Measurements from ENCODE around the gene SCT. TPM values are rescaled to one million over a fixed set of nuclear protein-coding genes. Genes with fewer than 3 reads are reported as not detected.

SCT gene
- not detected for total RNA-seq
- polyA plus RNA-seq, result not detected
- long read RNA-seq, donor 1, result 0 reads
- long read RNA-seq, donor 2, result 0 reads

- Histone ChIP-seq H3K9me3 (ENCODE audit: control insufficient read depth, low read length) (no peaks in the 10 kb centered on the region), H3K4me1 (ENCODE audit: control insufficient read depth in 1 of 2, insufficient read depth in 2 of 2, low read length in 2 of 2) (no peaks in the 10 kb centered on the region), H3K27ac (ENCODE audit: low read depth in 1 of 2, low read length in 2 of 2) (no peak within 1 kb of the TSS), H3K36me3 (ENCODE audit: control insufficient read depth in 1 of 2, insufficient read depth in 2 of 2, low read length in 1 of 2) (no peaks in the 10 kb centered on the region), H3K27me3 (ENCODE audit: control insufficient read depth in 1 of 2, insufficient read depth in 2 of 2, low read length in 1 of 2) (no peaks in the 10 kb centered on the region), H3K4me3 (ENCODE audit: low read length in 2 of 2) (no peak within 1 kb of the TSS)
- ATAC-seq (ENCODE audit: low FRiP score) (no peak), DNase-seq (peak in 1 of 2 donors; percentile 65)
- WGBS, 2 donors, result 23 to 42% methylated on average over 21 to 72 of the region's 72 CpGs
- intact Hi-C loops (cut with DNase I), result no loop called here
These were observed at the start of gene SCT for GRCh38 chr11:626475-627307. TSS of gene SCT (minus strand) at chr11:627181. CDS start at chr11:627143, 38 bp downstream.

- Histone ChIP-seq H3K9me3 (ENCODE audit: control insufficient read depth, low read length) (no peaks in the 10 kb centered on the region), H3K4me3 (ENCODE audit: low read length in 2 of 2) (no peak overlapping the region), H3K4me1 (ENCODE audit: control insufficient read depth in 1 of 2, insufficient read depth in 2 of 2, low read length in 2 of 2) (no peaks in the 10 kb centered on the region), H3K36me3 (ENCODE audit: control insufficient read depth in 1 of 2, insufficient read depth in 2 of 2, low read length in 1 of 2) (peaks cover 0 to 6% of the 10 kb centered on the region in 2 donors), H3K27me3 (ENCODE audit: control insufficient read depth in 1 of 2, insufficient read depth in 2 of 2, low read length in 1 of 2) (no peaks in the 10 kb centered on the region), H3K27ac (ENCODE audit: low read depth in 1 of 2, low read length in 2 of 2) (no peak overlapping the region)
- WGBS, 2 donors, result 89 to 91% methylated on average over 17 of the region's 17 CpGs
- intact Hi-C loops (cut with DNase I), result no loop called here
- no peak for DNase-seq
- ATAC-seq (ENCODE audit: low FRiP score), result no peak
These were observed 47.4 kb upstream of the SCT start for GRCh38 chr11:674406-674805.

GRCh38 chr11:673866-674265 is 46.9 kb upstream of the SCT start:
- Histone ChIP-seq H3K9me3 (ENCODE audit: control insufficient read depth, low read length) (no peaks in the 10 kb centered on the region), H3K27ac (ENCODE audit: low read depth in 1 of 2, low read length in 2 of 2) (no peak overlapping the region), H3K27me3 (ENCODE audit: control insufficient read depth in 1 of 2, insufficient read depth in 2 of 2, low read length in 1 of 2) (no peaks in the 10 kb centered on the region), H3K4me1 (ENCODE audit: control insufficient read depth in 1 of 2, insufficient read depth in 2 of 2, low read length in 2 of 2) (no peaks in the 10 kb centered on the region), H3K36me3 (ENCODE audit: control insufficient read depth in 1 of 2, insufficient read depth in 2 of 2, low read length in 1 of 2) (peaks cover 0 to 6% of the 10 kb centered on the region in 2 donors), H3K4me3 (ENCODE audit: low read length in 2 of 2) (no peak overlapping the region)
- DNase-seq (no peak), ATAC-seq (ENCODE audit: low FRiP score) (no peak)
- intact Hi-C loops (cut with DNase I), result no loop called here
- 86 to 92% methylated on average over 8 of the region's 8 CpGs for WGBS, 2 donors

- Histone ChIP-seq H3K36me3 (ENCODE audit: control insufficient read depth in 1 of 2, insufficient read depth in 2 of 2, low read length in 1 of 2) (no peaks in the 10 kb centered on the region), H3K4me3 (ENCODE audit: low read length in 2 of 2) (no peak overlapping the region), H3K27ac (ENCODE audit: low read depth in 1 of 2, low read length in 2 of 2) (no peak overlapping the region), H3K4me1 (ENCODE audit: control insufficient read depth in 1 of 2, insufficient read depth in 2 of 2, low read length in 2 of 2) (no peaks in the 10 kb centered on the region), H3K27me3 (ENCODE audit: control insufficient read depth in 1 of 2, insufficient read depth in 2 of 2, low read length in 1 of 2) (no peaks in the 10 kb centered on the region), H3K9me3 (ENCODE audit: control insufficient read depth, low read length) (no peaks in the 10 kb centered on the region)
- DNase-seq (no peak), ATAC-seq (ENCODE audit: low FRiP score) (peak; percentile 62)
- WGBS, 2 donors, result 88 to 89% methylated on average over 11 of the region's 11 CpGs
- intact Hi-C loops (cut with DNase I), result loop anchor here in 1 of 2 donors (5.0 kb wide), 1 partner anchor 62 kb away; no protein-coding TSS in a partner anchor
These were observed 38.8 kb upstream of the SCT start for GRCh38 chr11:665704-666281.

DNA sequence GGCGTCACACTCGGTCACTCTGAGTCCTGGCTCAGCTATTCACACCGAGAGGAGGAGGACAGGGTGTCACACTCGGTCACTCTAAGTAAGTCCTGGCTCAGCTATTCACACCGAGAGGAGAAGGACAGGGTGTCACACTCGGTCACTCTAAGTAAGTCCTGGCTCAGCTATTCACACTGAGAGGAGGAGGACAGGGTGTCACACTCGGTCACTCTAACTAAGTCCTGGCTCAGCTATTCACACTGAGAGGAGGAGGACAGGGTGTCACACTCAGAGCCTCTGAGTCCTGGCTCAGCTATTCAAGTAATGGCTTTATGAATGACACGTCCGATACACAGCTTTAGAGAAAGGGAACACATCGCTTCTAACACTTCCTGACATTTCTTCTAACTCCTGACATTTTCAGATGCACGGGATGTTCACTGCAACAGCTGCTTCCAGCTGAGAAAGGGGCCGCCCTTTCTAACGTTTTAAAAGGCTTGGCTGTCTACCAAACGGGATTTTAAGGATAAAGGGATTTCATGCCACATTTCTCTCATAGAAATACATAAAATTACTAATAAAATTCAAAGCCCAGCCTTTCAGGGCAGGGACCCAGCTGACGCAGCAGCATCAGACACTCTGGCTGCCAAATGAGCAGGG is 38.2 kb upstream of the SCT start:
- no peaks in the 10 kb centered on the region for H3K9me3 ChIP-seq (ENCODE audit: control insufficient read depth, low read length)
- no peaks in the 10 kb centered on the region for H3K4me1 ChIP-seq (ENCODE audit: control insufficient read depth in 1 of 2, insufficient read depth in 2 of 2, low read length in 2 of 2)
- no peak overlapping the region for H3K27ac ChIP-seq (ENCODE audit: low read depth in 1 of 2, low read length in 2 of 2)
- no peaks in the 10 kb centered on the region for H3K36me3 ChIP-seq (ENCODE audit: control insufficient read depth in 1 of 2, insufficient read depth in 2 of 2, low read length in 1 of 2)
- DNase-seq (no peak), ATAC-seq (ENCODE audit: low FRiP score) (no peak)
- intact Hi-C loops (cut with DNase I), result loop anchor here in 1 of 2 donors (5.0 kb wide), 1 partner anchor 62 kb away; no protein-coding TSS in a partner anchor
- WGBS, 2 donors, result 89 to 91% methylated on average over 14 to 15 of the region's 15 CpGs
- H3K4me3 ChIP-seq (ENCODE audit: low read length in 2 of 2), result no peak overlapping the region
- no peaks in the 10 kb centered on the region for H3K27me3 ChIP-seq (ENCODE audit: control insufficient read depth in 1 of 2, insufficient read depth in 2 of 2, low read length in 1 of 2)

DNA sequence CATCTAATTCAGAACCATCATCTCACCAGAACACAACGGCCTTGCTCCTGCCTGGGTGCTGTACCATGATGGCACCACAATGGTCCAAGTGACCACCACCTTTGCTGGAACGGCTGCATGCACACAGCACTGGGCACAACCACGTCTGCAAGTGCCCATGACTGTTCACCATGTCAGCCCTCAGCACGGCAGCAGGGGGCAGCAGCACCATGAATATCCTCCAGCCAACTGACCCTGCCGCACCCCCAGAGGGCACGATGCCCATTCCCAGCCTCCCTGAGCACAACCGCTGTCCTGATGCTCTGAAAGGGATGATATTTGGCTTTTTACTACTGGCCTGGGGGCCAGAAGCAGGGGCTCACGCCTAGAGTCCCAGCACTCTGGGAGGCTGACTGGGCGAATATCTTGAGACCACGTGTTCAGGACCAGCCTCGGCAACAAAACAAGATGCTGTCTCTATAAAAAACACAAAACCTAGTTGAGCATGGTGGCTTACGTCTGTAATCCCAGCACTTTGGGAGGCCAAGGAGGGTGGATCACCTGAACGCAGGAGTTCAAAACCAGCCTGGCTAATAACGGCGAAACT is 35.8 kb upstream of the SCT start:
- Histone ChIP-seq H3K36me3 (ENCODE audit: control insufficient read depth in 1 of 2, insufficient read depth in 2 of 2, low read length in 1 of 2) (peaks cover 0 to 5% of the 10 kb centered on the region in 2 donors), H3K27ac (ENCODE audit: low read depth in 1 of 2, low read length in 2 of 2) (no peak overlapping the region), H3K4me1 (ENCODE audit: control insufficient read depth in 1 of 2, insufficient read depth in 2 of 2, low read length in 2 of 2) (no peaks in the 10 kb centered on the region), H3K27me3 (ENCODE audit: control insufficient read depth in 1 of 2, insufficient read depth in 2 of 2, low read length in 1 of 2) (no peaks in the 10 kb centered on the region), H3K4me3 (ENCODE audit: low read length in 2 of 2) (no peak overlapping the region), H3K9me3 (ENCODE audit: control insufficient read depth, low read length) (no peaks in the 10 kb centered on the region)
- intact Hi-C loops (cut with DNase I), result loop anchor here in 1 of 2 donors (2.0 to 5.0 kb wide), 2 partner anchors 66 to 100 kb away; no protein-coding TSS in a partner anchor
- peak; percentile 77 for ATAC-seq (ENCODE audit: low FRiP score)
- 56 to 60% methylated on average over 15 of the region's 15 CpGs for WGBS, 2 donors
- DNase-seq, result peak; percentile 71 to 88

- no peak overlapping the region for H3K27ac ChIP-seq (ENCODE audit: low read depth in 1 of 2, low read length in 2 of 2)
- ATAC-seq (ENCODE audit: low FRiP score) (no peak), DNase-seq (peak in 1 of 2 donors; percentile 27)
- no peaks in the 10 kb centered on the region for H3K27me3 ChIP-seq (ENCODE audit: control insufficient read depth in 1 of 2, insufficient read depth in 2 of 2, low read length in 1 of 2)
- H3K4me1 ChIP-seq (ENCODE audit: control insufficient read depth in 1 of 2, insufficient read depth in 2 of 2, low read length in 2 of 2), result no peaks in the 10 kb centered on the region
- peaks cover 0 to 5% of the 10 kb centered on the region in 2 donors for H3K36me3 ChIP-seq (ENCODE audit: control insufficient read depth in 1 of 2, insufficient read depth in 2 of 2, low read length in 1 of 2)
- intact Hi-C loops (cut with DNase I), result loop anchor here in 1 of 2 donors (5.0 kb wide), 1 partner anchor 101 kb away; no protein-coding TSS in a partner anchor
- no peak overlapping the region for H3K4me3 ChIP-seq (ENCODE audit: low read length in 2 of 2)
- WGBS, 2 donors, result 91% methylated on average over 19 of the region's 19 CpGs
- H3K9me3 ChIP-seq (ENCODE audit: control insufficient read depth, low read length), result no peaks in the 10 kb centered on the region
These were observed 33.9 kb upstream of the SCT start for GRCh38 chr11:660681-661444.

GRCh38 chr11:660281-660680 is 33.3 kb upstream of the SCT start:
- ATAC-seq (ENCODE audit: low FRiP score), result no peak
- H3K4me3 ChIP-seq (ENCODE audit: low read length in 2 of 2), result no peak overlapping the region
- peaks cover 0 to 5% of the 10 kb centered on the region in 2 donors for H3K36me3 ChIP-seq (ENCODE audit: control insufficient read depth in 1 of 2, insufficient read depth in 2 of 2, low read length in 1 of 2)

More at GRCh38 chr11:660281-660680, 33.3 kb upstream of the SCT start:
- intact Hi-C loops (cut with DNase I), result loop anchor here in 1 of 2 donors (5.0 kb wide), 1 partner anchor 102 kb away; no protein-coding TSS in a partner anchor
- no peaks in the 10 kb centered on the region for H3K27me3 ChIP-seq (ENCODE audit: control insufficient read depth in 1 of 2, insufficient read depth in 2 of 2, low read length in 1 of 2)
- WGBS, 2 donors, result 88 to 89% methylated on average over 19 of the region's 19 CpGs
- no peak overlapping the region for H3K27ac ChIP-seq (ENCODE audit: low read depth in 1 of 2, low read length in 2 of 2)
- peak in 1 of 2 donors; percentile 32 for DNase-seq
- H3K9me3 ChIP-seq (ENCODE audit: control insufficient read depth, low read length), result no peaks in the 10 kb centered on the region
- H3K4me1 ChIP-seq (ENCODE audit: control insufficient read depth in 1 of 2, insufficient read depth in 2 of 2, low read length in 2 of 2), result no peaks in the 10 kb centered on the region

Data from aorta (tissue), 5 donors.